ENCODE measurements around the gene SAMD5.

DNA sequence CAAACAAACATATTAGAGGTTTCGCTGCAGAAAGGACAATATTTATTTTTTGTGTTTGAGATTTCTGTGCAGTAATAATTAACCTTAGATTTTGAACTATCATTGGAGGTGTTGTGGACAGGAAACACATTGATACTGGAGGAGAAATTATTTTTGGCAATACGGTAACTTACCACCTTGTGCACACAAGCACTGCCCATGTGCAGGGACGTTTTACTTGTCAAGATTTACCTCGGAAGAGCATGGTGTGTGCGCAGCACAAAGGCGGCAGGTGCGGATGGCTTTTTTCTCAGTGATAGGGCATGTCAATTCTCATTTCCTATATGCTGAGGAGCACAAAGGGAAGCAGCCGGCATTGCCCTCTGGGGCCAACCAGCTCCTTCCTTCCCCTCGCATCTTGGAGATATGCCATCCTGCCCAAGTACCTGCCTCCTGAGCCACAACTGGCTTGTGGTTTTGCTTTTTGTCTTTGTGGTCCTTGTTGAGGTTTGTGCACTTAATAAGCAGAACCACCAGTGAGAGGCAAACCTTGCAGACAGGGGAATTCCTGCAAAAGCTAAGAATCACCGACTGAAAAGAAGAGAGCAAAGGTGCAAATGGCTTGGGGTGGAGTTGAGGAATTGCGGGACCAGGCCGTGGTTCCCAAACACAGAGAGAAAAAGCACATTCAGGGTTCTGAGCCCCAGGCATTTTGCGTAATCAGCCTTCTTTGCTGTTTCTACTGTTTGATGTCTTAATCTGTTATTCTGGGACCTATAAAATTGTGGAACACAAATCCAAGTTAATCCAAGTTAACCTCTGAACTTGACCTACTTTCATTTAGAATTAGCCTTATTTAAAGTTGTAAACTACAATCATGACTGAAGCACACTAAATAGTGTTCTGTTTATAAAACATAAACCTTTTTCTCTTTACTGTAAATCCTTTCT, 21.9 kb downstream of the SAMD5 start:
- TF ChIP-seq, protein P1, sequence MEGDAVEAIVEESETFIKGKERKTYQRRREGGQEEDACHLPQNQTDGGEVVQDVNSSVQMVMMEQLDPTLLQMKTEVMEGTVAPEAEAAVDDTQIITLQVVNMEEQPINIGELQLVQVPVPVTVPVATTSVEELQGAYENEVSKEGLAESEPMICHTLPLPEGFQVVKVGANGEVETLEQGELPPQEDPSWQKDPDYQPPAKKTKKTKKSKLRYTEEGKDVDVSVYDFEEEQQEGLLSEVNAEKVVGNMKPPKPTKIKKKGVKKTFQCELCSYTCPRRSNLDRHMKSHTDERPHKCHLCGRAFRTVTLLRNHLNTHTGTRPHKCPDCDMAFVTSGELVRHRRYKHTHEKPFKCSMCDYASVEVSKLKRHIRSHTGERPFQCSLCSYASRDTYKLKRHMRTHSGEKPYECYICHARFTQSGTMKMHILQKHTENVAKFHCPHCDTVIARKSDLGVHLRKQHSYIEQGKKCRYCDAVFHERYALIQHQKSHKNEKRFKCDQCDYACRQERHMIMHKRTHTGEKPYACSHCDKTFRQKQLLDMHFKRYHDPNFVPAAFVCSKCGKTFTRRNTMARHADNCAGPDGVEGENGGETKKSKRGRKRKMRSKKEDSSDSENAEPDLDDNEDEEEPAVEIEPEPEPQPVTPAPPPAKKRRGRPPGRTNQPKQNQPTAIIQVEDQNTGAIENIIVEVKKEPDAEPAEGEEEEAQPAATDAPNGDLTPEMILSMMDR (conservative IDR thresholded peaks at IDR 0.05; ENCODE audit: low read depth, low read length): no peak
- TF ChIP-seq EZH2 (IDR thresholded peaks at IDR 0.05; ENCODE audit: borderline replicate concordance, low read depth, low read length, poor library complexity, severe bottlenecking): no peak
